Ovary (tissue), 9 donors: Measurements from ENCODE around the gene RHOB. TPM values are rescaled to one million over a fixed set of nuclear protein-coding genes. Genes with fewer than 3 reads are reported as not detected.
"Not testable (repeated sequence)": the region's sequence is repeated elsewhere in the genome, so short reads cannot be mapped to it uniquely, and the experiment has no call there.

Experiments
- DNase-seq, 5 donors: peaks; one replicate each; pipeline ENCODE4 v3.0.0-alpha.2; 2019 to 2020
- H3K27ac ChIP-seq, 2 donors: fragments of 200-600 bp; one replicate each; pipeline versions ENCODE4 v1.5.1 to v1.8.0; 2019 to 2022
- H3K27me3 ChIP-seq: fragments of 200-600 bp; one replicate; pipeline ENCODE4 v1.8.0; 2022
- H3K36me3 ChIP-seq: fragments of 200-600 bp; sonication (generic); one replicate; pipeline ENCODE4 v1.5.1; 2019
- H3K4me1 ChIP-seq: one replicate; pipeline ENCODE4 v1.8.1; 2013; ENCODE audit warnings: mild to moderate bottlenecking, moderate library complexity; ENCODE audit not compliant: insufficient read depth
- H3K4me3 ChIP-seq: fragments of 200-600 bp; sonication (generic); one replicate; pipeline ENCODE4 v1.5.1; 2017
- H3K9me3 ChIP-seq, 2 donors: fragments of 200-600 bp in 1 of 2; sonication (generic) in 1 of 2; one replicate each; pipeline versions ENCODE4 v1.5.1 to v1.8.1; 2013 to 2019; ENCODE audit warnings: mild to moderate bottlenecking in 1 of 2, moderate library complexity in 1 of 2
- CTCF ChIP-seq, 3 donors: fragments of 450-650 bp in 2 of 3; fragments of 200-600 bp in 1 of 3; IDR thresholded peaks; one replicate each; pipeline versions ENCODE4 v1.5.1 to v1.8.0; 2016 to 2022; ENCODE audit warnings: antibody characterized with exemption in 3 of 3, mild to moderate bottlenecking in 1 of 3
- EP300 ChIP-seq: sonication (generic); formaldehyde crosslinking; IDR thresholded peaks from one replicate; pipeline ENCODE4 v1.6.1; 2017; ENCODE audit warnings: antibody characterized with exemption
- POLR2A ChIP-seq: fragments of 450-650 bp; IDR thresholded peaks from one replicate; pipeline ENCODE4 v1.6.1; 2017; ENCODE audit warnings: antibody characterized with exemption, mild to moderate bottlenecking, moderate library complexity
- WGBS, 3 donors: extraction: QIAGEN DNeasy Blood & Tissue Kit in 1 of 3; methylation state at CpG; one replicate each; pipeline versions ENCODE4 v1.1.5 to v1.1.7; 2013 to 2017; 5-methylcytosine and 5-hydroxymethylcytosine counted together
- intact Hi-C, 4 donors: fragments of 100-400 bp; cut with DNase I; formaldehyde crosslinking; loops; one replicate each; pipeline versions ENCODE4 v1.11.0 to v1.15.1; 2022 to 2023
- polyA plus RNA-seq, 2 donors: library from polyadenylated mRNA; stranded (reverse); fragments of 200-250 nt in 1 of 2; fragments of 350-450 nt in 1 of 2; fragmentation: Illumina TruSeq in 1 of 2; extraction: RNeasy Lipid Tissue Mini Kit (QIAGEN cat#74804) in 1 of 2; gene quantifications; one replicate each; pipeline ENCODE4 v1.2.3, GENCODE V29; 2013 to 2014
- total RNA-seq, 7 donors: library from RNA; depleted of rRNA in 2 of 7; stranded (reverse); fragments of >200 nt in 2 of 7; fragmentation: NEBNext Ultra II Directional in 3 of 7; extraction: Animal tissue kit (Norgen Biotek cat#: 25700) in 3 of 7; gene quantifications; one replicate each; pipeline versions ENCODE4 v1.1.0 to v1.2.4, GENCODE V29; 2016 to 2023
- donor health status: DM: no; HTN: no; CAD: no; lungs with moderate emphysema.
- donor health status: DM: no; HTN: no; CAD: no.
- donor health status: Bipolar disorder and iron deficiency.
- donor health status: DM: yes; HTN: yes; CAD: no.
- donor health status: DM: no; HTN: no; CAD: no.
- donor health status: DM: yes; HTN: yes; CAD: no.

The RHOB gene
- total and polyA plus RNA-seq, 9 donors = 200 to 1,363 (median 432) TPM

DNA sequence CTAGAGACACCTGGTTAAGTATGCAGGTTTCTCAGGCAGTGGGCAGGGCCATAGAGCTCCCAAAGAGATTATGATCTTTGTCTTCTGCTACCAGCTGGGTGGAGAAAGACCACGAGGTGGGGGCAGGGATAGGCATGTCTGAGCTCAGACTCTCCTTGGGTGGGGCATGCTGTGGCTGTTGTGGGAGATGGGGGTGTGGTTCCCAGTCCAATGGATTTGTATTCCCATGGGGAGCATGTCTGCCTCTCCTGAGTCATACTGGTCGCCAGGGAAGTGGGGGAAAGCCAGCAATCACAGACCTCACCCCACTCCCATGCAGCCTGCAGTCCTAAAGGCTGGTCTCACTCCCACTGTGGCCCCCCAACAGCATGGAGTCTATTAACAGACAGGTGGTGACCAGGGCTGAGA, 31.4 kb upstream of the RHOB start:
- no peaks in the 10 kb centered on the region for H3K36me3 ChIP-seq
- H3K4me3 ChIP-seq = no peak overlapping the region
- DNase-seq = no peak
- TF ChIP-seq CTCF (IDR thresholded peaks at IDR 0.05) = no peak
- no peak for TF ChIP-seq POLR2A
- no peak for TF ChIP-seq EP300
- H3K27ac ChIP-seq = no peak overlapping the region
- H3K9me3 ChIP-seq = no peaks in the 10 kb centered on the region
- intact Hi-C loops = no loop called here
- H3K4me1 ChIP-seq = peaks cover 3% of the 10 kb centered on the region
- H3K27me3 ChIP-seq = no peaks in the 10 kb centered on the region
- WGBS, 3 donors = 54 to 77% (median 72%) methylated on average over 2 of the region's 2 CpGs

GRCh38 chr2:20416723-20417122, 30.2 kb upstream of the RHOB start:
- WGBS, 3 donors = 74 to 84% (median 78%) methylated on average over 1 of the region's 1 CpG

DNA sequence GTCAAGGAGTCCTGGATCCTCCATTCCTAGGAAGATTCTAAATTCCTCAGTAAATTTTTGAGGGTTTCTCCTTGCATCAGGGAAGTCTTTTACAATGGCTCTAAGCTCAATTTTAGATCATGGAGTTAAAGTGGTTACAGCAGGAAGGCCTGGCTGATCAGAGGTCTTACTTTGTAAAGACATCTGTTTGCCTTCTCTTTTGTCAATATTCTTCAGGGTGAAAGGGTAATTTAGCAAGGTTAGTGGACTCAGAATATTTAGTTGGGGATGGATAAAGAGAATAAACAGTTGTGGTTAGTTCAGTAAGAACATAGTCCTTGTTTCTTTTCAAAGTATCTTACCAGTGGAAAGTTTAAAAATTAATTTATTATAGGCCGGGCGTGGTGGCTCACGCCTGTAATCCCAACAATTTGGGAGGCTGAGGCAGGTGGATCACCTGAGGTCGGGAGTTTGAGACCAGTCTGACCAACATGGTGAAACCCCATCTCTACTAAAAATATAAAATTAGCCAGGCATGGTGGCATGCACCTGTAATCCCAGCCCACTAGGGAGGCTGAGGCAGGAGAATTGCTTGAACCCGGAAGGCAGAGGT, 29.5 kb upstream of the RHOB start:
- intact Hi-C loops, DNase-seq, H3K4me3 ChIP-seq, H3K27me3 ChIP-seq, H3K9me3 ChIP-seq, H3K27ac ChIP-seq, H3K36me3 ChIP-seq: not testable (repeated sequence)
- 94 to 96% (median 96%) methylated on average over 5 of the region's 5 CpGs for WGBS, 3 donors
- peaks cover 13% of the 10 kb centered on the region for H3K4me1 ChIP-seq

More at GRCh38 chr2:20416723-20417122, 30.2 kb upstream of the RHOB start:
- Histone ChIP-seq H3K9me3 (no peaks in the 10 kb centered on the region), H3K27me3 (no peaks in the 10 kb centered on the region), H3K4me3 (no peak overlapping the region), H3K36me3 (no peaks in the 10 kb centered on the region), H3K27ac (no peak overlapping the region), H3K4me1 (peaks cover 8% of the 10 kb centered on the region)
- TF ChIP-seq POLR2A = no peak
- no peak for TF ChIP-seq CTCF (IDR thresholded peaks at IDR 0.05)
- no peak for TF ChIP-seq EP300
- no peak for DNase-seq
- intact Hi-C loops = no loop called here

GRCh38 chr2:20418519-20418918, 28.4 kb upstream of the RHOB start:
- Histone ChIP-seq H3K9me3 (no peaks in the 10 kb centered on the region), H3K27me3 (no peaks in the 10 kb centered on the region), H3K4me1 (peaks cover 21% of the 10 kb centered on the region), H3K27ac (no peak overlapping the region), H3K36me3 (no peaks in the 10 kb centered on the region), H3K4me3 (no peak overlapping the region)
- intact Hi-C loops = no loop called here
- no peak for DNase-seq
- TF ChIP-seq POLR2A (no peak), CTCF (IDR thresholded peaks at IDR 0.05) (no peak), EP300 (no peak)
- WGBS, 3 donors = 59 to 70% (median 69%) methylated on average over 3 of the region's 3 CpGs

DNA sequence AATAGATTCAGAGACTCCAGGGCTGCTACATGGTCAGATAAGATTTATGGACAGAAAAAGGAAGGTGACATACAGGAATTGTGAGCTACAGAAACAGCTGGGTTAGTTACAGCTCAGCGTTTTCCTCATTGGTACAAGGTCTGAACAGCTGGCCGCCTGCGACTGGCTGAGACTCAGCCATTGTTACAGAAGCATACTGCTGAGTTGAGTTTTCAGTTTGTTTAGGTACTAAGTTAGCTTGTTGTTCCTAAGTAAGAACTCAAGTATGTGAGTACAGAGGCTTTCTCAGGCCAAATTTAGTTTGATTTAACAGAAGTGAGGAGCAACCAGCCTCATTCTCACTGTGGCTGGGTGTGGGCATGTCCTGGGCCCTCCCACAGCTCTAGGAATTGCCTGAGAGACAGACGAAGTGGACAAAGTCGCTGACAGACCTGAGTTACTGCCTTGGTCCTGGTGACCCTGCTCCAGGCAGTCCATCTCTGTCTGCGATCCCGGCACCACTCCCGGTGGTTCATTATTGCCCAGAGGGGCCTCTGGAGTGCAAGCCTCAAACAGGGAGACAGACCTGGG, 27.8 kb upstream of the RHOB start:
- no peak for TF ChIP-seq CTCF (IDR thresholded peaks at IDR 0.05)
- no peak for TF ChIP-seq EP300
- WGBS, 3 donors = 21 to 30% (median 23%) methylated on average over 8 of the region's 8 CpGs
- no peak overlapping the region for H3K4me3 ChIP-seq
- DNase-seq = peak in 2 of 5 donors; percentile 19 to 56
- no peaks in the 10 kb centered on the region for H3K9me3 ChIP-seq
- peak overlapping the region; percentile 37 to 66 for H3K27ac ChIP-seq
- H3K36me3 ChIP-seq = no peaks in the 10 kb centered on the region
- intact Hi-C loops = no loop called here
- peaks cover 21% of the 10 kb centered on the region for H3K4me1 ChIP-seq
- no peaks in the 10 kb centered on the region for H3K27me3 ChIP-seq
